SU-DHL-6 (cell line): ENCODE measurements around the gene PRDM16.

ENCODE experiments used
- CTCF ChIP-seq: fragments of 200-600 bp; sonication (generic); IDR thresholded peaks from one replicate; pipeline ENCODE4 v1.5.1; 2017; ENCODE audit warnings: antibody characterized with exemption, mild to moderate bottlenecking, low read length, moderate library complexity; ENCODE audit not compliant: insufficient read depth, poor library complexity, severe bottlenecking
- EZH2phosphoT487 ChIP-seq: fragments of 200-600 bp; sonication (generic), shearing (Covaris generic); conservative IDR thresholded peaks from 2 replicates; pipeline ENCODE4 v1.6.1; 2018; ENCODE audit warnings: mild to moderate bottlenecking, antibody characterized with exemption, low read length, moderate library complexity, mixed read lengths

GRCh38 chr1:3469104-3469848 is 400.3 kb downstream of the PRDM16 start:
- TF ChIP-seq CTCF (no peak), EZH2phosphoT487 (no peak)
